K562 (cell line): ENCODE measurements around the gene TMEM120B. TPM values are rescaled to one million over a fixed set of nuclear protein-coding genes. Genes with fewer than 3 reads are reported as not detected.

Source experiments
- ATAC-seq: fragments of 200-7000 bp; cut with Tn5 transposase; 3 replicates; pipeline ENCODE4 v1.9.1; 2020; ENCODE audit warnings: moderate library complexity
- BruUV-seq: library from RNA; stranded (reverse); fragments of 400-500 nt; replicated peaks from 2 replicates; lab custom pipeline; 2021; lab: Mats Ljungman, UMichigan
- CTCF ChIA-PET: fragments of 300-600 bp; formaldehyde crosslinking; extraction: SDS; loops from one replicate; lab custom pipeline; 2021; ENCODE audit warnings: low intra/inter-chr PET ratio; lab: Yijun Ruan, JAX
- POLR2A ChIA-PET: fragments of 300-600, 350-650 bp; sonication (Branson Sonifier 250); formaldehyde crosslinking; extraction: SDS; loops from one replicate; lab custom pipeline; 2021; ENCODE audit warnings: antibody characterized with exemption, inconsistent platforms; lab: Yijun Ruan, JAX
- DNase-seq, 4 experiments: peaks; one replicate each; pipeline versions ENCODE4 v3.0.0 to v3.0.0-alpha.2; 2011 to 2018; ENCODE audit warnings: low spot score in 3 of 4, mixed read lengths in 3 of 4; ENCODE audit errors: extremely low read depth in 1 of 4
- FAIRE-seq: peaks from 2 replicates; lab custom pipeline; 2011; peaks lifted over from hg19 to GRCh38; lab: Jason Lieb, UNC
- H2AFZ ChIP-seq: 2 replicates; pipeline ENCODE4 v1.6.0; 2011; ENCODE audit warnings: low read depth, low read length, control low read depth, inconsistent platforms
- H3K27ac ChIP-seq: fragments of 200-600 bp; 3 replicates; pipeline ENCODE4 v1.8.0; 2011; ENCODE audit warnings: low read depth, mild to moderate bottlenecking, control low read depth, inconsistent platforms, low read length, moderate library complexity, mixed read lengths; ENCODE audit errors: extremely low read depth
- H3K27me3 ChIP-seq, 2 experiments: fragments of 300-600 bp in 1 of 2; 2 replicates in 1 of 2; 3 replicates in 1 of 2; pipeline versions ENCODE4 v1.6.0 to v1.8.0; 2011; ENCODE audit warnings: inconsistent platforms in 2 of 2, low read length in 2 of 2, mild to moderate bottlenecking in 1 of 2, mixed read lengths in 1 of 2, moderate library complexity in 1 of 2; ENCODE audit not compliant: control insufficient read depth in 2 of 2, insufficient read depth in 2 of 2
- H3K36me3 ChIP-seq: fragments of 300-600 bp; 3 replicates; pipeline ENCODE4 v1.8.0; 2011; ENCODE audit warnings: mild to moderate bottlenecking, low read length, inconsistent platforms; ENCODE audit not compliant: control insufficient read depth, insufficient read depth
- H3K4me1 ChIP-seq, 2 experiments: fragments of 200-600 bp in 1 of 2; replicated peaks in 1 of 2; 2 replicates in 1 of 2; 3 replicates in 1 of 2; pipeline versions ENCODE4 v1.5.1 to v1.8.0; 2011; ENCODE audit warnings: inconsistent platforms in 2 of 2, low read length in 2 of 2, mild to moderate bottlenecking in 1 of 2, mixed read lengths in 1 of 2, moderate library complexity in 1 of 2; ENCODE audit not compliant: control insufficient read depth in 2 of 2, insufficient read depth in 2 of 2
- H3K4me2 ChIP-seq: 2 replicates; pipeline ENCODE4 v1.6.1; 2011; ENCODE audit warnings: low read length, control low read depth, inconsistent platforms, mixed read lengths; ENCODE audit not compliant: insufficient read depth
- H3K4me3 ChIP-seq: fragments of 200-600 bp; sonication (generic), shearing (Covaris generic); 2 replicates; pipeline ENCODE4 v1.5.1; 2016; ENCODE audit warnings: control low read depth, inconsistent platforms
- H3K79me2 ChIP-seq: fragments of 200-600 bp; 3 replicates; pipeline ENCODE4 v1.8.0; 2011; ENCODE audit warnings: low read length, inconsistent platforms; ENCODE audit not compliant: control insufficient read depth, insufficient read depth
- H3K9ac ChIP-seq, 2 experiments: 2 replicates each; pipeline versions ENCODE4 v1.6.0 to v1.6.1; 2011; ENCODE audit warnings: low read depth in 2 of 2, low read length in 2 of 2, control low read depth in 1 of 2, inconsistent platforms in 1 of 2, mild to moderate bottlenecking in 1 of 2, mixed read lengths in 1 of 2; ENCODE audit not compliant: insufficient read depth in 1 of 2
- H3K9me1 ChIP-seq: one replicate; pipeline ENCODE4 v1.6.0; 2011; ENCODE audit warnings: inconsistent platforms, mild to moderate bottlenecking, low read length, moderate library complexity; ENCODE audit not compliant: control insufficient read depth, insufficient read depth
- H3K9me3 ChIP-seq: replicated peaks from 2 replicates; pipeline ENCODE4 v1.5.1; 2011; ENCODE audit warnings: low read depth, low read length, inconsistent platforms; ENCODE audit not compliant: control insufficient read depth, insufficient read depth
- H4K20me1 ChIP-seq: replicated peaks from 2 replicates; pipeline ENCODE4 v1.6.1; 2011; ENCODE audit warnings: low read length, inconsistent platforms, mixed read lengths; ENCODE audit not compliant: control insufficient read depth, insufficient read depth
- KAT8 ChIP-seq: fragments of 450-650 bp; IDR thresholded peaks from 2 replicates; pipeline ENCODE4 v1.6.1; 2016; ENCODE audit warnings: low read depth, mild to moderate bottlenecking
- MIER1 ChIP-seq: fragments of 450-650 bp; IDR thresholded peaks from 2 replicates; pipeline ENCODE4 v1.6.1; 2016; ENCODE audit warnings: antibody characterized with exemption, mild to moderate bottlenecking, low read depth
- PML ChIP-seq: IDR thresholded peaks from 2 replicates; pipeline ENCODE4 v1.6.1; 2012; ENCODE audit warnings: low read length, inconsistent platforms
- ZBTB7A ChIP-seq: IDR thresholded peaks from 2 replicates; pipeline ENCODE4 v1.6.1; 2011; ENCODE audit warnings: low read depth, mild to moderate bottlenecking, low read length, moderate library complexity, borderline replicate concordance; ENCODE audit not compliant: control insufficient read depth
- WGBS: fragments of 100-300 bp; shearing (Covaris generic); methylation state at CpG from one replicate; pipeline ENCODE4 v1.1.6; 2016; ENCODE audit warnings: low coverage, mixed read lengths; ENCODE audit not compliant: insufficient coverage; ENCODE audit errors: missing lambda C conversion rate; 5-methylcytosine and 5-hydroxymethylcytosine counted together
- in situ Hi-C: fragments of 300-500 bp; cut with MboI; formaldehyde crosslinking; loops from 4 replicates; pipeline ENCODE4 v1.15.0; 2018; ENCODE audit warnings: inconsistent platforms, mixed read lengths
- intact Hi-C: fragments of 100-400 bp; cut with micrococcal nuclease; formaldehyde crosslinking; loops from 2 replicates; pipeline ENCODE4 v1.14.2; 2022
- polyA plus RNA-seq, 8 experiments: library from polyadenylated mRNA; depleted of rRNA in 4 of 8; stranded (reverse) in 5 of 8; unstranded in 3 of 8; fragments of >200 nt; fragmentation: Nextera tagmentation in 2 of 8; fragmentation: Illumina TruSeq in 1 of 8; extraction: Ambion mirVana in 2 of 8; extraction: Trizol in 1 of 8; gene quantifications; 2 replicates each; pipeline versions ENCODE4 v1.2.1 to v1.2.3, GENCODE V29; 2011 to 2014; ENCODE audit warnings: inconsistent platforms in 1 of 8, missing spikeins in 1 of 8
- total RNA-seq, 7 experiments: library from RNA; depleted of rRNA in 6 of 7; stranded (reverse); fragments of >200 nt in 6 of 7; fragmentation: Illumina TruSeq in 2 of 7; extraction: Trizol in 2 of 7; gene quantifications; 2 replicates each; pipeline versions ENCODE4 v1.2.1 to v1.2.3, GENCODE V29; 2011 to 2021; ENCODE audit warnings: low replicate concordance in 1 of 7
- TF ChIP-seq, protein P1 (sequence below): sonication (generic); formaldehyde crosslinking; IDR thresholded peaks from 2 replicates; pipeline ENCODE4 v1.8.1; 2023; ENCODE audit warnings: mild to moderate bottlenecking, missing genetic modification reagents

The TMEM120B gene
- total and polyA plus RNA-seq, 9 of the 15 experiments (the other 6 are each of a cell fraction or from before 2014, with no cell fraction given) = 1.7 to 18.6 (median 7.4) TPM

DNA sequence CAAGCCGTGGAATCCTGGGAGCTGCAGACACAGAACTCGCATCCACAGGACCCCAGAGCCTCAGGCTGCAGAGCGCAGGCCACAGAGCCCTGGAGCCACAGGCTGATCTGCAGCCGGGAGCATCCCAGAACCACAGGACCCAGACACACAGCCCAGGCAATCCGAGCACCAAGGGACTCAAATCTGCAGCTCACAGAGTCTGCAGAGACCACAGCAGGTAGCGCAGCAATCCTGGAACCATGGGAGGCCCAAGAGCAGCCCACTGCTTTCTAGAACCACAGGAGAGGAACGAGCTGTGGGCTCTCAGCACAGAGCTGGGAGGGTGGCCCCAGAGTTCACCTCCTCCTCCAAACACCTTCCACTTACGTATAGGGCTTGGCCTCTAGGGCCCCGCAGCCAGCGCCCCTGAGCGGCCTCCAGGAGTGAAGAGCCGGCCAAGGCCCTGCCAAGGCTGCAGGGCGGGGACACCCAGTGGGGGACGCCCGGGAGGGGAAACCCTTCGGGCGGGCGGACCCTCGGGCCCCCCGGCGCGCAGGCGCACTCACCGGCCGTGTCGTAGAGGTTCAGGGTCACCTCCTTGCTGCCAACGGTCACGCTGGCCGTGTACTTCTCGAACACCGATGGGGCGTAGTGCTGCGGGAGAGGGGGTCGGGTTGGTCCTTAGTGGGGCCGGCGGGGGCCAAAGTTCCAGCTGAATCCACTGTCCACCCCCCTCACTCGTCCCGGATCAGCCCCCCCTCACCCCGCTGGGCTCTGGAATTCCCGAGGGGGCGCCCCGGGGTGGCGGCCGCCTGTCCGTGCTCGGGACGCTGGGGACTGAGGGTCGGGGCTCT lies 80.3 kb downstream of the TMEM120B start:
- Histone ChIP-seq H3K36me3 (peaks cover 16% of the 10 kb centered on the region; the same call in 2 of the 3 replicates), H3K27me3 (no peaks in the 10 kb centered on the region), H3K27ac (no peak overlapping the region), H3K4me3 (no peak overlapping the region; the same call in 1 of the 2 replicates), H3K9me1 (no peaks in the 10 kb centered on the region), H3K9ac (peak overlapping the region in 1 of 2 experiments; percentile 94; a peak in 1 of 4 replicates), H3K4me2 (no peak overlapping the region), H2AFZ (no peak overlapping the region), H3K4me1 (peaks cover 24 to 77% of the 10 kb centered on the region in 2 experiments), H3K9me3 (no peaks in the 10 kb centered on the region), H4K20me1 (no peaks in the 10 kb centered on the region), H3K79me2 (peaks cover 33% of the 10 kb centered on the region)
- CTCF ChIA-PET = interaction anchor here (1.7 to 5.9 kb wide), 4 partner anchors 16 to 96 kb away, joined by 4 to 73 read pairs (median 50); no protein-coding TSS in a partner anchor
- FAIRE-seq = no peak
- no TSS peak for BruUV-seq
- POLR2A ChIA-PET = interaction anchor here (0.5 to 9.4 kb wide), 6 partner anchors 8 to 117 kb away, joined by 3 to 194 read pairs (median 8); partner anchors contain the start of gene SETD1B
- 90% methylated on average over 19 of the region's 48 CpGs for WGBS
- intact Hi-C loops (loop anchor here (5.0 kb wide), 1 partner anchor 241 kb away; no protein-coding TSS in a partner anchor), in situ Hi-C loops (loop anchor here (5.0 kb wide), 2 partner anchors 101 to 241 kb away; no protein-coding TSS in a partner anchor)
- no peak for ATAC-seq
- no peak for DNase-seq
- TF ChIP-seq, protein P1, sequence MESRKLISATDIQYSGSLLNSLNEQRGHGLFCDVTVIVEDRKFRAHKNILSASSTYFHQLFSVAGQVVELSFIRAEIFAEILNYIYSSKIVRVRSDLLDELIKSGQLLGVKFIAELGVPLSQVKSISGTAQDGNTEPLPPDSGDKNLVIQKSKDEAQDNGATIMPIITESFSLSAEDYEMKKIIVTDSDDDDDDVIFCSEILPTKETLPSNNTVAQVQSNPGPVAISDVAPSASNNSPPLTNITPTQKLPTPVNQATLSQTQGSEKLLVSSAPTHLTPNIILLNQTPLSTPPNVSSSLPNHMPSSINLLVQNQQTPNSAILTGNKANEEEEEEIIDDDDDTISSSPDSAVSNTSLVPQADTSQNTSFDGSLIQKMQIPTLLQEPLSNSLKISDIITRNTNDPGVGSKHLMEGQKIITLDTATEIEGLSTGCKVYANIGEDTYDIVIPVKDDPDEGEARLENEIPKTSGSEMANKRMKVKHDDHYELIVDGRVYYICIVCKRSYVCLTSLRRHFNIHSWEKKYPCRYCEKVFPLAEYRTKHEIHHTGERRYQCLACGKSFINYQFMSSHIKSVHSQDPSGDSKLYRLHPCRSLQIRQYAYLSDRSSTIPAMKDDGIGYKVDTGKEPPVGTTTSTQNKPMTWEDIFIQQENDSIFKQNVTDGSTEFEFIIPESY = peak; percentile 60; the same call in 1 of the 2 replicates
- no peak for TF ChIP-seq MIER1
- TF ChIP-seq KAT8 = no peak
- peak; percentile 49; the same call in 1 of the 2 replicates for TF ChIP-seq ZBTB7A
- TF ChIP-seq PML = no peak
